Liver (tissue), 9 donors: Measurements from ENCODE around the gene BORCS8. TPM values are rescaled to one million over a fixed set of nuclear protein-coding genes. Genes with fewer than 3 reads are reported as not detected.

ENCODE experiments used
- DNase-seq: peaks from one replicate; pipeline ENCODE4 v3.0.0-alpha.2; 2017; ENCODE audit warnings: low spot score
- H3K27ac ChIP-seq, 2 donors: one replicate each; pipeline ENCODE4 v1.7.0; 2013; ENCODE audit warnings: inconsistent platforms in 2 of 2, low read length in 2 of 2, control low read depth in 1 of 2, low read depth in 1 of 2, mild to moderate bottlenecking in 1 of 2
- H3K27me3 ChIP-seq, 4 donors: one replicate each; pipeline versions ENCODE4 v1.6.1 to v1.7.0; 2013; ENCODE audit warnings: low read length in 3 of 4, inconsistent platforms in 1 of 4, mild to moderate bottlenecking in 1 of 4, moderate library complexity in 1 of 4; ENCODE audit not compliant: control insufficient read depth in 4 of 4, insufficient read depth in 4 of 4
- H3K36me3 ChIP-seq, 4 donors: one replicate each; pipeline versions ENCODE4 v1.6.1 to v1.7.0; 2013; ENCODE audit warnings: low read length in 3 of 4, mild to moderate bottlenecking in 3 of 4, low read depth in 1 of 4, moderate library complexity in 1 of 4; ENCODE audit not compliant: control insufficient read depth in 4 of 4, insufficient read depth in 3 of 4
- H3K4me1 ChIP-seq, 4 donors: one replicate each; pipeline versions ENCODE4 v1.6.1 to v1.7.0; 2013; ENCODE audit warnings: low read length in 3 of 4, mild to moderate bottlenecking in 3 of 4, moderate library complexity in 1 of 4; ENCODE audit not compliant: control insufficient read depth in 4 of 4, insufficient read depth in 4 of 4
- H3K4me3 ChIP-seq, 3 donors: one replicate each; pipeline versions ENCODE4 v1.6.1 to v1.7.0; 2013; ENCODE audit warnings: low read length in 3 of 3, control low read depth in 1 of 3, low read depth in 1 of 3, mild to moderate bottlenecking in 1 of 3
- H3K9ac ChIP-seq, 2 donors: one replicate each; pipeline ENCODE4 v1.7.0; 2013; ENCODE audit warnings: low read length in 2 of 2, mild to moderate bottlenecking in 2 of 2, moderate library complexity in 2 of 2, control low read depth in 1 of 2, low read depth in 1 of 2
- H3K9me3 ChIP-seq, 4 donors: one replicate each; pipeline versions ENCODE4 v1.6.1 to v1.7.0; 2013; ENCODE audit warnings: low read length in 3 of 4; ENCODE audit not compliant: control insufficient read depth in 4 of 4
- ATF3 ChIP-seq: IDR thresholded peaks from 2 replicates; pipeline ENCODE4 v1.6.1; 2016; ENCODE audit warnings: antibody characterized with exemption
- EGR1 ChIP-seq, 2 donors: IDR thresholded peaks; 2 replicates each; pipeline ENCODE4 v1.6.1; 2016 to 2018; ENCODE audit warnings: antibody characterized with exemption in 2 of 2, low read depth in 2 of 2
- FOXA1 ChIP-seq: IDR thresholded peaks from 2 replicates; pipeline ENCODE4 v1.6.1; 2016; ENCODE audit warnings: antibody characterized with exemption
- FOXA2 ChIP-seq: IDR thresholded peaks from 2 replicates; pipeline ENCODE4 v1.6.1; 2016; ENCODE audit warnings: antibody characterized with exemption
- GABPA ChIP-seq, 2 donors: IDR thresholded peaks in 1 of 2; conservative IDR thresholded peaks in 1 of 2; 2 replicates each; pipeline ENCODE4 v1.6.1; 2016; ENCODE audit warnings: antibody characterized with exemption in 2 of 2, mild to moderate bottlenecking in 1 of 2, moderate library complexity in 1 of 2
- HNF4A ChIP-seq, 2 donors: conservative IDR thresholded peaks; 2 replicates each; pipeline ENCODE4 v1.6.1; 2016; ENCODE audit warnings: antibody characterized with exemption in 2 of 2, mild to moderate bottlenecking in 2 of 2
- HNF4G ChIP-seq: IDR thresholded peaks from 2 replicates; pipeline ENCODE4 v1.6.1; 2016; ENCODE audit warnings: antibody characterized with exemption
- JUND ChIP-seq, 2 donors: IDR thresholded peaks; 2 replicates each; pipeline ENCODE4 v1.6.1; 2016; ENCODE audit warnings: antibody characterized with exemption in 2 of 2
- NR2F2 ChIP-seq: IDR thresholded peaks from 2 replicates; pipeline ENCODE4 v1.6.1; 2016; ENCODE audit warnings: antibody characterized with exemption
- RAD21 ChIP-seq, 2 donors: IDR thresholded peaks; 2 replicates each; pipeline ENCODE4 v1.6.1; 2016; ENCODE audit warnings: antibody characterized with exemption in 2 of 2, mild to moderate bottlenecking in 2 of 2
- RXRA ChIP-seq, 2 donors: IDR thresholded peaks; 2 replicates each; pipeline ENCODE4 v1.6.1; 2017 to 2018; ENCODE audit warnings: antibody characterized with exemption in 2 of 2, mild to moderate bottlenecking in 1 of 2
- SP1 ChIP-seq: IDR thresholded peaks from 2 replicates; pipeline ENCODE4 v1.6.1; 2018; ENCODE audit warnings: antibody characterized with exemption, mild to moderate bottlenecking
- TAF1 ChIP-seq: conservative IDR thresholded peaks from 2 replicates; pipeline ENCODE4 v1.6.1; 2016; ENCODE audit warnings: antibody characterized with exemption, mild to moderate bottlenecking
- YY1 ChIP-seq: IDR thresholded peaks from 2 replicates; pipeline ENCODE4 v1.6.1; 2016; ENCODE audit warnings: antibody characterized with exemption, mild to moderate bottlenecking
- WGBS: extraction: QIAGEN DNeasy Blood & Tissue Kit; methylation state at CpG from one replicate; pipeline ENCODE4 v1.1.7; 2013; 5-methylcytosine and 5-hydroxymethylcytosine counted together
- polyA plus RNA-seq, 2 donors: library from polyadenylated mRNA; stranded (reverse) in 1 of 2; unstranded in 1 of 2; fragments of 200-250 nt in 1 of 2; fragments of >200 nt in 1 of 2; fragmentation: Nextera tagmentation in 1 of 2; extraction: Ambion mirVana in 1 of 2; gene quantifications; one replicate each; pipeline versions ENCODE4 v1.2.1 to v1.2.3, GENCODE V29; 2013 to 2015
- total RNA-seq, 2 donors: library from RNA; depleted of rRNA; stranded (reverse); fragments of >200 nt; gene quantifications; one replicate each; pipeline ENCODE4 v1.2.3, GENCODE V29; 2014
- TF ChIP-seq, protein P1 (sequence below): IDR thresholded peaks from 2 replicates; pipeline ENCODE4 v1.6.1; 2016; ENCODE audit warnings: antibody characterized with exemption, mild to moderate bottlenecking
- TF ChIP-seq, protein P2 (sequence below): fragments of 150-350 bp; IDR thresholded peaks from 2 replicates; pipeline ENCODE4 v1.5.1; 2017; ENCODE audit warnings: improper control_type of control experiment, low read depth, low read length; ENCODE audit not compliant: missing input control
- TF ChIP-seq, protein P3 (sequence below): IDR thresholded peaks from 2 replicates; pipeline ENCODE4 v1.6.1; 2016; ENCODE audit warnings: antibody characterized with exemption
- TF ChIP-seq, protein P4 (sequence below): IDR thresholded peaks from 2 replicates; pipeline ENCODE4 v1.6.1; 2016; ENCODE audit warnings: antibody characterized with exemption
- donor health status: healthy.
- donor health status: healthy.
- donor health status: healthy.
- donor health status: healthy.
- donor health status: healthy.

Gene BORCS8
- total and polyA plus RNA-seq, 4 donors: 7.6 to 13.5 (median 9.4) TPM

DNA sequence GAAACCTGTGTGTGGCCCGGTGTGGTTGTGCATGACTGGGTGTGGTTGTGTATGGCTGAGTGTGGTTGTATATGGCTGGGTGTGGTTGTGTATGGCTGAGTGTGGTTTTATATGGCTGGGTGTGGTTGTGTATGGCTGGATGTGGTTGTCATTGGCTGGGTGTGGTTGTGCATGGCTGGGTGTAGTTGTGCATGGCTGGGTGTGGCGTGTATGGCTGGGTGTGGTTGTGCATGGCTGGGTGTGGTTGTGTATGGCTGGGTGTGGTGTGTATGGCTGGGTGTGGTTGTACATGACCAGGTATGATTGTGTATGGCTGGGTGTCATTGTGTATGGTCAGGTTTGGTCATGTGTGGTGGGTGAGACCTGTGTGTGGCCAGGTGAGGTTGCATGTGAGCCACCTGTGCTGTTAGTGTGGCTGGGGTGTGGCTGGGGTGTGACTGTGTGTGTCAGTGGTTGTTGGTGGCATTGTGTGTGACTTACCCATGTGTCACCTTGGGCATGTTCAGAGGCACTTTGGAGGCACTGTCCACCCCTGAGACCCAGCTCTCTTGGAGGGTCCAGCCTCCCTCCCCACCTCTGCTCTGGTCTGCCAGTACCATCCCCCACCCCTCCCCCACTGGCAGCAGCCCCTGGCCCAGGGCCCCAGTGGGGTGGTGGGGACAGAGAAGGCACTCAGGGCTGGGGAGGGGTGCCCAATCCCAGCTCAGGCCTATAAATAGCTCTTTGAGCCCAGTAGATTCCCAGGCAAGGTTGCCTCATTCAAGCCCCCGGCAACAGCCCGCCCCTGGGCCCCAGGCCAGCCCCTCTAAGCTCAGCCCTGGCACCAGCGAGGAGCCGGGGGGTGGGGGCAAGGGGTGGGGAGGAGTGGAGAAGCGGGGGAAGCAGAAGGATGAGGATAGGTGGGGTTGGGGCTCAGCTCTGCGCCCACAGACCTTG is 16.0 kb upstream of the BORCS8 start:
- Histone ChIP-seq H3K36me3 (no peaks in the 10 kb centered on the region), H3K9me3 (no peaks in the 10 kb centered on the region), H3K9ac (no peak overlapping the region), H3K27me3 (peaks cover 0 to 5% (median 4%) of the 10 kb centered on the region in 4 donors), H3K27ac (no peak overlapping the region), H3K4me3 (no peak overlapping the region), H3K4me1 (peaks cover 0 to 3% (median under 1%) of the 10 kb centered on the region in 4 donors)
- no peak for DNase-seq
- TF ChIP-seq FOXA2: no peak
- no peak for TF ChIP-seq ATF3
- no peak for TF ChIP-seq FOXA1
- no peak for TF ChIP-seq HNF4G
- no peak for TF ChIP-seq SP1
- TF ChIP-seq, protein P1, sequence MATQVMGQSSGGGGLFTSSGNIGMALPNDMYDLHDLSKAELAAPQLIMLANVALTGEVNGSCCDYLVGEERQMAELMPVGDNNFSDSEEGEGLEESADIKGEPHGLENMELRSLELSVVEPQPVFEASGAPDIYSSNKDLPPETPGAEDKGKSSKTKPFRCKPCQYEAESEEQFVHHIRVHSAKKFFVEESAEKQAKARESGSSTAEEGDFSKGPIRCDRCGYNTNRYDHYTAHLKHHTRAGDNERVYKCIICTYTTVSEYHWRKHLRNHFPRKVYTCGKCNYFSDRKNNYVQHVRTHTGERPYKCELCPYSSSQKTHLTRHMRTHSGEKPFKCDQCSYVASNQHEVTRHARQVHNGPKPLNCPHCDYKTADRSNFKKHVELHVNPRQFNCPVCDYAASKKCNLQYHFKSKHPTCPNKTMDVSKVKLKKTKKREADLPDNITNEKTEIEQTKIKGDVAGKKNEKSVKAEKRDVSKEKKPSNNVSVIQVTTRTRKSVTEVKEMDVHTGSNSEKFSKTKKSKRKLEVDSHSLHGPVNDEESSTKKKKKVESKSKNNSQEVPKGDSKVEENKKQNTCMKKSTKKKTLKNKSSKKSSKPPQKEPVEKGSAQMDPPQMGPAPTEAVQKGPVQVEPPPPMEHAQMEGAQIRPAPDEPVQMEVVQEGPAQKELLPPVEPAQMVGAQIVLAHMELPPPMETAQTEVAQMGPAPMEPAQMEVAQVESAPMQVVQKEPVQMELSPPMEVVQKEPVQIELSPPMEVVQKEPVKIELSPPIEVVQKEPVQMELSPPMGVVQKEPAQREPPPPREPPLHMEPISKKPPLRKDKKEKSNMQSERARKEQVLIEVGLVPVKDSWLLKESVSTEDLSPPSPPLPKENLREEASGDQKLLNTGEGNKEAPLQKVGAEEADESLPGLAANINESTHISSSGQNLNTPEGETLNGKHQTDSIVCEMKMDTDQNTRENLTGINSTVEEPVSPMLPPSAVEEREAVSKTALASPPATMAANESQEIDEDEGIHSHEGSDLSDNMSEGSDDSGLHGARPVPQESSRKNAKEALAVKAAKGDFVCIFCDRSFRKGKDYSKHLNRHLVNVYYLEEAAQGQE: no peak
- TF ChIP-seq, protein P2, sequence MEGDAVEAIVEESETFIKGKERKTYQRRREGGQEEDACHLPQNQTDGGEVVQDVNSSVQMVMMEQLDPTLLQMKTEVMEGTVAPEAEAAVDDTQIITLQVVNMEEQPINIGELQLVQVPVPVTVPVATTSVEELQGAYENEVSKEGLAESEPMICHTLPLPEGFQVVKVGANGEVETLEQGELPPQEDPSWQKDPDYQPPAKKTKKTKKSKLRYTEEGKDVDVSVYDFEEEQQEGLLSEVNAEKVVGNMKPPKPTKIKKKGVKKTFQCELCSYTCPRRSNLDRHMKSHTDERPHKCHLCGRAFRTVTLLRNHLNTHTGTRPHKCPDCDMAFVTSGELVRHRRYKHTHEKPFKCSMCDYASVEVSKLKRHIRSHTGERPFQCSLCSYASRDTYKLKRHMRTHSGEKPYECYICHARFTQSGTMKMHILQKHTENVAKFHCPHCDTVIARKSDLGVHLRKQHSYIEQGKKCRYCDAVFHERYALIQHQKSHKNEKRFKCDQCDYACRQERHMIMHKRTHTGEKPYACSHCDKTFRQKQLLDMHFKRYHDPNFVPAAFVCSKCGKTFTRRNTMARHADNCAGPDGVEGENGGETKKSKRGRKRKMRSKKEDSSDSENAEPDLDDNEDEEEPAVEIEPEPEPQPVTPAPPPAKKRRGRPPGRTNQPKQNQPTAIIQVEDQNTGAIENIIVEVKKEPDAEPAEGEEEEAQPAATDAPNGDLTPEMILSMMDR: no peak
- no peak for TF ChIP-seq RXRA (IDR thresholded peaks at IDR 0.05)
- TF ChIP-seq GABPA (IDR thresholded peaks at IDR 0.05 in 1 of 2, conservative IDR thresholded peaks at IDR 0.05 in 1 of 2): no peak
- TF ChIP-seq YY1: no peak
- TF ChIP-seq, protein P3, sequence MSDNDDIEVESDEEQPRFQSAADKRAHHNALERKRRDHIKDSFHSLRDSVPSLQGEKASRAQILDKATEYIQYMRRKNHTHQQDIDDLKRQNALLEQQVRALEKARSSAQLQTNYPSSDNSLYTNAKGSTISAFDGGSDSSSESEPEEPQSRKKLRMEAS: no peak
- TF ChIP-seq EGR1 (IDR thresholded peaks at IDR 0.05; ENCODE audit: low read depth in 2 of 2): no peak
- no peak for TF ChIP-seq TAF1
- no peak for TF ChIP-seq RAD21 (IDR thresholded peaks at IDR 0.05)
- no peak for TF ChIP-seq JUND (IDR thresholded peaks at IDR 0.05)
- TF ChIP-seq HNF4A (conservative IDR thresholded peaks at IDR 0.05): no peak
- TF ChIP-seq, protein P4, sequence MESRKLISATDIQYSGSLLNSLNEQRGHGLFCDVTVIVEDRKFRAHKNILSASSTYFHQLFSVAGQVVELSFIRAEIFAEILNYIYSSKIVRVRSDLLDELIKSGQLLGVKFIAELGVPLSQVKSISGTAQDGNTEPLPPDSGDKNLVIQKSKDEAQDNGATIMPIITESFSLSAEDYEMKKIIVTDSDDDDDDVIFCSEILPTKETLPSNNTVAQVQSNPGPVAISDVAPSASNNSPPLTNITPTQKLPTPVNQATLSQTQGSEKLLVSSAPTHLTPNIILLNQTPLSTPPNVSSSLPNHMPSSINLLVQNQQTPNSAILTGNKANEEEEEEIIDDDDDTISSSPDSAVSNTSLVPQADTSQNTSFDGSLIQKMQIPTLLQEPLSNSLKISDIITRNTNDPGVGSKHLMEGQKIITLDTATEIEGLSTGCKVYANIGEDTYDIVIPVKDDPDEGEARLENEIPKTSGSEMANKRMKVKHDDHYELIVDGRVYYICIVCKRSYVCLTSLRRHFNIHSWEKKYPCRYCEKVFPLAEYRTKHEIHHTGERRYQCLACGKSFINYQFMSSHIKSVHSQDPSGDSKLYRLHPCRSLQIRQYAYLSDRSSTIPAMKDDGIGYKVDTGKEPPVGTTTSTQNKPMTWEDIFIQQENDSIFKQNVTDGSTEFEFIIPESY: no peak
- no peak for TF ChIP-seq NR2F2
- WGBS: 57% methylated on average over 8 of the region's 8 CpGs
